Neural crest cell (in vitro differentiated cells): ENCODE measurements around the gene NR2F2. TPM values are rescaled to one million over a fixed set of nuclear protein-coding genes. Genes with fewer than 3 reads are reported as not detected.
A peak's percentile ranks its signal among the peaks of the same experiment; 100 is the strongest.

Experiments used
- DNase-seq: peaks from one replicate; pipeline ENCODE4 v3.0.0; 2021; ENCODE audit warnings: low read depth, mixed read lengths, low spot score
- H3K27ac Mint-ChIP-seq: one replicate; pipeline ENCODE4 v1.8.0; 2021; ENCODE audit warnings: mild to moderate bottlenecking, mixed read lengths; ENCODE audit not compliant: unreplicated experiment
- H3K27me3 Mint-ChIP-seq: 2 replicates; pipeline ENCODE4 v1.8.0; 2021; ENCODE audit warnings: low read depth, mild to moderate bottlenecking, mixed read lengths
- H3K36me3 Mint-ChIP-seq: 2 replicates; pipeline ENCODE4 v1.8.0; 2021; ENCODE audit warnings: low read depth, mild to moderate bottlenecking, mixed read lengths
- H3K4me1 Mint-ChIP-seq: 2 replicates; pipeline ENCODE4 v1.8.0; 2021; ENCODE audit warnings: mixed read lengths
- H3K4me3 Mint-ChIP-seq: one replicate; pipeline ENCODE4 v1.8.0; 2021; ENCODE audit warnings: mild to moderate bottlenecking, mixed read lengths
- H3K9me3 Mint-ChIP-seq: 2 replicates; pipeline ENCODE4 v1.8.0; 2021; ENCODE audit warnings: mixed read lengths
- CTCF ChIP-seq: fragments of 200-600 bp; sonication (generic); conservative IDR thresholded peaks from 2 replicates; pipeline ENCODE4 v1.5.0; 2021; ENCODE audit warnings: antibody characterized with exemption, mild to moderate bottlenecking
- total RNA-seq: library from RNA; stranded (reverse); gene quantifications from 2 replicates; pipeline ENCODE4 v1.2.1, GENCODE V29; 2021

NR2F2 gene
- total RNA-seq, 1 donor from 2014 or later = 147 TPM

GRCh38 chr15:96311256-96311955, 19.1 kb upstream of the NR2F2 start:
- Mint-ChIP-seq H3K27me3 (no peaks in the 10 kb centered on the region), H3K27ac (no peak overlapping the region), H3K4me1 (peaks cover 36% of the 10 kb centered on the region), H3K36me3 (peaks cover 13% of the 10 kb centered on the region), H3K4me3 (no peak overlapping the region), H3K9me3 (peaks cover under 1% of the 10 kb centered on the region)
- TF ChIP-seq CTCF = no peak
- no peak for DNase-seq

- TF ChIP-seq CTCF = no peak
- no peaks in the 10 kb centered on the region for H3K9me3 Mint-ChIP-seq
- peaks cover 9% of the 10 kb centered on the region for H3K36me3 Mint-ChIP-seq
- H3K4me1 Mint-ChIP-seq = peaks cover 41% of the 10 kb centered on the region
- no peak overlapping the region for H3K4me3 Mint-ChIP-seq
- peak overlapping the region; percentile 10 for H3K27ac Mint-ChIP-seq
- no peaks in the 10 kb centered on the region for H3K27me3 Mint-ChIP-seq
- DNase-seq = no peak
These were observed 18.6 kb upstream of the NR2F2 start for GRCh38 chr15:96311956-96312294.

DNA sequence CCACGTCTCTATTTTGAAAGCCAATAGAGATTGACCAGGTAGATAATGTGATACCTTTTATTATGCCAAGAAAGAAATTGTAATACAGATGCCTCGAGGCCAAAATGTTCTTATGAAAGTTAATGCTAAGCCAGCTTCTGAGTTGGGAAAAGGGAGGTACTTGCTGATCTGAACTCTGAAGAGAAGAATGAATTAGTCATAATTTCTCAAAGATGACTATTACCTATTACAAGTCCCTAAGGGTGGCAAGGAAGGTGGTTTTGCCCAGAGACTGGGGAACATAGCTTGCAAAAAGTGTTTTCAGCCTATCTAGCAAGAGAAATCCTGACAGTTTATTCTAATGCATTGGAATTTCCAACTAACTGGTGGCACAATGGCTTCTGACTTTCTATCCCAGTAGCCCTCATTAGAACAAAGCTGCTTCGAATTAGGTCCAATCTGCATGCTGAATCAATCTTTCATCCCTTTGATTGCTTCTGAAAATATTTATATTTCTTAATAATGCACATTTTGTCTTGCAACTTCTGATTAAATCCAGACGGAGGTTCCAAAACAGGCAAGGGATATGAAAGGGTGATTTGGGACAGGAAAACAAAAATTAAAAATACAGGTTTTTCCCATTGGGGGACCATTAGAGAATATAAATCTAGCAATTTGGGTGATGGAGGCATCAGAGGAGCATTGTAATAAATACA, 17.7 kb upstream of the NR2F2 start:
- Mint-ChIP-seq H3K36me3 (peaks cover 8% of the 10 kb centered on the region), H3K9me3 (no peaks in the 10 kb centered on the region), H3K27me3 (no peaks in the 10 kb centered on the region), H3K27ac (no peak overlapping the region), H3K4me1 (peaks cover 50% of the 10 kb centered on the region), H3K4me3 (no peak overlapping the region)
- TF ChIP-seq CTCF = no peak
- no peak for DNase-seq

DNA sequence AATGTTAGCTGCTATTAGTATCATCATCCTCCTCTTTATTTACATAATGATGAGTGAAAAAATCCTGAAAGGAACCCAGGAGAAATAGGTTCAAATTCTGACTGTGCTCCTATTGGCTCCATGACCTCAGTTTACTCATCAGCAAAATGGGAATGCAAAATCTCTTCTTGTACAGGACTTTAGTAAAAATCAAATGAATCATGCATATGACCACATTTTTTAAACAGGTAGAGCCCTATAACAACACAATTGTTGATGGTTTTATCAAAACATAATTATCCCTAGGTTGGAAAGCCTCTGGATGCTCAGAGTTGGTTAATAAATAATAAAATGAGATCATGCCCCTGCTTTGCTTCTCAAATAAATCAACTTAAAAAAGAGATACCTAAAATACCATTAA, 16.0 kb upstream of the NR2F2 start:
- no peak for TF ChIP-seq CTCF
- Mint-ChIP-seq H3K9me3 (no peaks in the 10 kb centered on the region), H3K27ac (no peak overlapping the region), H3K4me3 (no peak overlapping the region), H3K27me3 (peaks cover 3% of the 10 kb centered on the region), H3K4me1 (peaks cover 66% of the 10 kb centered on the region), H3K36me3 (peaks cover 6% of the 10 kb centered on the region)
- DNase-seq = no peak

GRCh38 chr15:96314963-96315362, 15.5 kb upstream of the NR2F2 start:
- Mint-ChIP-seq H3K36me3 (peaks cover 6% of the 10 kb centered on the region), H3K4me3 (no peak overlapping the region), H3K4me1 (peaks cover 70% of the 10 kb centered on the region), H3K27me3 (peaks cover 5% of the 10 kb centered on the region), H3K9me3 (no peaks in the 10 kb centered on the region), H3K27ac (no peak overlapping the region)
- no peak for DNase-seq
- TF ChIP-seq CTCF = no peak
